ENCODE measurements around the gene LALBA. TPM values are rescaled to one million over a fixed set of nuclear protein-coding genes. Genes with fewer than 3 reads are reported as not detected.

LALBA gene
- total and polyA plus RNA-seq, 4 donors: not detected

- TF ChIP-seq, protein P1, sequence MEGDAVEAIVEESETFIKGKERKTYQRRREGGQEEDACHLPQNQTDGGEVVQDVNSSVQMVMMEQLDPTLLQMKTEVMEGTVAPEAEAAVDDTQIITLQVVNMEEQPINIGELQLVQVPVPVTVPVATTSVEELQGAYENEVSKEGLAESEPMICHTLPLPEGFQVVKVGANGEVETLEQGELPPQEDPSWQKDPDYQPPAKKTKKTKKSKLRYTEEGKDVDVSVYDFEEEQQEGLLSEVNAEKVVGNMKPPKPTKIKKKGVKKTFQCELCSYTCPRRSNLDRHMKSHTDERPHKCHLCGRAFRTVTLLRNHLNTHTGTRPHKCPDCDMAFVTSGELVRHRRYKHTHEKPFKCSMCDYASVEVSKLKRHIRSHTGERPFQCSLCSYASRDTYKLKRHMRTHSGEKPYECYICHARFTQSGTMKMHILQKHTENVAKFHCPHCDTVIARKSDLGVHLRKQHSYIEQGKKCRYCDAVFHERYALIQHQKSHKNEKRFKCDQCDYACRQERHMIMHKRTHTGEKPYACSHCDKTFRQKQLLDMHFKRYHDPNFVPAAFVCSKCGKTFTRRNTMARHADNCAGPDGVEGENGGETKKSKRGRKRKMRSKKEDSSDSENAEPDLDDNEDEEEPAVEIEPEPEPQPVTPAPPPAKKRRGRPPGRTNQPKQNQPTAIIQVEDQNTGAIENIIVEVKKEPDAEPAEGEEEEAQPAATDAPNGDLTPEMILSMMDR (IDR thresholded peaks at IDR 0.05; ENCODE audit: control extremely low read depth, extremely low read depth): no peak
- Histone ChIP-seq H3K27ac (ENCODE audit: low read depth in 1 of 2, low read length in 1 of 2) (no peak overlapping the region), H3K4me1 (ENCODE audit: control insufficient read depth in 5 of 5, insufficient read depth in 5 of 5, low read length in 5 of 5) (no peaks in the 10 kb centered on the region), H3K9ac (ENCODE audit: insufficient read depth in 1 of 2, low read length in 2 of 2) (no peak overlapping the region), H3K36me3 (ENCODE audit: control insufficient read depth in 4 of 4, insufficient read depth in 4 of 4, low read length in 4 of 4) (no peaks in the 10 kb centered on the region), H3K9me3 (ENCODE audit: control insufficient read depth in 4 of 4, insufficient read depth in 3 of 4, low read length in 3 of 4) (peaks cover 0 to 11% (median 0%) of the 10 kb centered on the region in 4 donors), H3K4me3 (no peak overlapping the region), H3K27me3 (ENCODE audit: control insufficient read depth in 3 of 3, insufficient read depth in 3 of 3, low read length in 2 of 3) (no peaks in the 10 kb centered on the region)
- ATAC-seq (ENCODE audit: insufficient read depth, low FRiP score) (no peak), DNase-seq (no peak)
- WGBS, 2 donors: 81 to 82% methylated on average over 2 of the region's 2 CpGs
Measured at GRCh38 chr12:48600552-48600951, 30.7 kb upstream of the LALBA start.

DNA sequence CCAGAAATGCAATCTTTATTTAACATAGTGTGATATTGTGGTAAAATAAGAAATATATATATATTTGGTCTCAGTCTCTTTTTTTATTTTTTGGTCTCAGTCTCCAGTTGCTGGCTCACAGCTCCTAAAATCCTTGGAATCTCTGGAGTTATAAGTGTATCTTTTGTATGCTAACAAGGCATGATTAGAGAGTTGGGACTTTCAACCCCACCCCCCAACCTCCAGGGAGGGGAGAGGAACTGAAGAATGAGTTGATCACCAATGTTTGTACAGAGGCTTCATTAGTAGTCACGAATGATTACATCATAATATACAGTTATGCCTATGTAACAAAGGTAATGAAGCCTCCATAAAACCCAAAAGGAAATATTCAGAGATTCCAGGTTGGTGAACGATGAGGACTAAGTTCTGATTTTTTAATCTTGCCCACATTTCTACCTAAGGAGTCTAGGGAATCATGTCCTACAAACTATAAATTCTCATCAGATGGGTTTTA, 22.8 kb upstream of the LALBA start:
- Histone ChIP-seq H3K4me3 (no peak overlapping the region), H3K9ac (ENCODE audit: insufficient read depth in 1 of 2, low read length in 2 of 2) (no peak overlapping the region), H3K4me1 (ENCODE audit: control insufficient read depth in 5 of 5, insufficient read depth in 5 of 5, low read length in 5 of 5) (no peaks in the 10 kb centered on the region), H3K9me3 (ENCODE audit: control insufficient read depth in 4 of 4, insufficient read depth in 3 of 4, low read length in 3 of 4) (peaks cover 0 to 6% (median 0%) of the 10 kb centered on the region in 4 donors), H3K27me3 (ENCODE audit: control insufficient read depth in 3 of 3, insufficient read depth in 3 of 3, low read length in 2 of 3) (no peaks in the 10 kb centered on the region), H3K36me3 (ENCODE audit: control insufficient read depth in 4 of 4, insufficient read depth in 4 of 4, low read length in 4 of 4) (no peaks in the 10 kb centered on the region), H3K27ac (ENCODE audit: low read depth in 1 of 2, low read length in 1 of 2) (no peak overlapping the region)
- WGBS, 2 donors: 73 to 75% methylated on average over 2 of the region's 2 CpGs
- DNase-seq (no peak), ATAC-seq (ENCODE audit: insufficient read depth, low FRiP score) (no peak)
- TF ChIP-seq, protein P1 (IDR thresholded peaks at IDR 0.05; ENCODE audit: control extremely low read depth, extremely low read depth): no peak

DNA sequence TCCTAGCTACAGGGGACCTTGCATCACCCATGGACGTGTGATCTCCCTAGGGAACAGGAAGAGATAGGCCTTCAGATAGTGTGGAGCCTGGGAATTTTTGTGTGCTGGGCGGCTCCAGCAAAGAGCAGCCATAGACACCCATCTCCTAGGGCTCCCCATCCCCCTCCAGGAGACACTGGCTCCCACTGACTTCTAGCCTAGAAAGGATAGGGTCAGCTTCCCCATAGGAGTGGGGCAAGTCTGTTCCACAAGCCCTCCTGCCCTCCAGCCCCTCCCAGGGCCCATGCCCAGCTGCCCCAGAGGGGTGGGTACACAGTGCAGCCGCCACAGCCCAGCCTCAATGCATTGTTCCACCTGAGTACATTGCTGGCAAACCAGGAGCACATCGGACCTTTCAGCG, 16.5 kb upstream of the LALBA start:
- Histone ChIP-seq H3K9me3 (ENCODE audit: control insufficient read depth in 4 of 4, insufficient read depth in 3 of 4, low read length in 3 of 4) (no peaks in the 10 kb centered on the region), H3K27me3 (ENCODE audit: control insufficient read depth in 3 of 3, insufficient read depth in 3 of 3, low read length in 2 of 3) (no peaks in the 10 kb centered on the region), H3K27ac (ENCODE audit: low read depth in 1 of 2, low read length in 1 of 2) (no peak overlapping the region), H3K4me3 (no peak overlapping the region), H3K36me3 (ENCODE audit: control insufficient read depth in 4 of 4, insufficient read depth in 4 of 4, low read length in 4 of 4) (no peaks in the 10 kb centered on the region), H3K4me1 (ENCODE audit: control insufficient read depth in 5 of 5, insufficient read depth in 5 of 5, low read length in 5 of 5) (no peaks in the 10 kb centered on the region), H3K9ac (ENCODE audit: insufficient read depth in 1 of 2, low read length in 2 of 2) (no peak overlapping the region)
- DNase-seq (no peak), ATAC-seq (ENCODE audit: insufficient read depth, low FRiP score) (no peak)
- TF ChIP-seq, protein P1 (IDR thresholded peaks at IDR 0.05; ENCODE audit: control extremely low read depth, extremely low read depth): no peak
- 89 to 94% methylated on average over 5 of the region's 5 CpGs for WGBS, 2 donors

- H3K27ac ChIP-seq (ENCODE audit: low read depth in 1 of 2, low read length in 1 of 2): no peak overlapping the region
- H3K9ac ChIP-seq (ENCODE audit: insufficient read depth in 1 of 2, low read length in 2 of 2): no peak overlapping the region
- no peak overlapping the region for H3K4me3 ChIP-seq
- no peaks in the 10 kb centered on the region for H3K4me1 ChIP-seq (ENCODE audit: control insufficient read depth in 5 of 5, insufficient read depth in 5 of 5, low read length in 5 of 5)
- ATAC-seq (ENCODE audit: insufficient read depth, low FRiP score) (no peak), DNase-seq (no peak)
- no peaks in the 10 kb centered on the region for H3K27me3 ChIP-seq (ENCODE audit: control insufficient read depth in 3 of 3, insufficient read depth in 3 of 3, low read length in 2 of 3)
- no peaks in the 10 kb centered on the region for H3K9me3 ChIP-seq (ENCODE audit: control insufficient read depth in 4 of 4, insufficient read depth in 3 of 4, low read length in 3 of 4)
- no peaks in the 10 kb centered on the region for H3K36me3 ChIP-seq (ENCODE audit: control insufficient read depth in 4 of 4, insufficient read depth in 4 of 4, low read length in 4 of 4)
- TF ChIP-seq, protein P1 (IDR thresholded peaks at IDR 0.05; ENCODE audit: control extremely low read depth, extremely low read depth): no peak
- 39 to 41% methylated on average over 2 of the region's 2 CpGs for WGBS, 2 donors
Measured at GRCh38 chr12:48583728-48584127, 13.9 kb upstream of the LALBA start.

Measured in lung (tissue), 12 donors.